ENCODE data around the gene WDR88.

DNA sequence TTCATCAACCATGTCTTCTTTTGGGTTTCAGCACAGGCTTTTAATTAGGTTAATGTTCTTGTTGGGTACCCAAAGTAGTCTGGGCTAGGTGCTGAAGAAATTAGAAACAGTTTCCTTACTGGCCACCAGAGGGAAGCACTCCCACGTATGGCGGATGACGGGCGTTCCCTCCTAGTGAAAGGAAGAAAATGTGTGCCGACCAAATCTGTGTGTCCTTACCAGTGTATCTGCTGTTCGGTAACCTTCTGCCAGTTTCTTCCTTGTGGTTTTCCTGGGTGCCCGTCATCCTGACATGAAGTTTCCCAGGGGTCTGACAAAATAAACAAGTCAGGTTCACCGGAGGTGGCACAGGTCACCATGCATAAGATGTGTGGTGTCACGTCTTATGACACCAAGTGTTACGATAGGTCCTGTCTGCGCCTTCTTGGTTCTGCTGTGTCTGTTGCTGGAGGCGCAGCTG lies 6.0 kb upstream of the WDR88 start:
- TF ChIP-seq, protein P1, sequence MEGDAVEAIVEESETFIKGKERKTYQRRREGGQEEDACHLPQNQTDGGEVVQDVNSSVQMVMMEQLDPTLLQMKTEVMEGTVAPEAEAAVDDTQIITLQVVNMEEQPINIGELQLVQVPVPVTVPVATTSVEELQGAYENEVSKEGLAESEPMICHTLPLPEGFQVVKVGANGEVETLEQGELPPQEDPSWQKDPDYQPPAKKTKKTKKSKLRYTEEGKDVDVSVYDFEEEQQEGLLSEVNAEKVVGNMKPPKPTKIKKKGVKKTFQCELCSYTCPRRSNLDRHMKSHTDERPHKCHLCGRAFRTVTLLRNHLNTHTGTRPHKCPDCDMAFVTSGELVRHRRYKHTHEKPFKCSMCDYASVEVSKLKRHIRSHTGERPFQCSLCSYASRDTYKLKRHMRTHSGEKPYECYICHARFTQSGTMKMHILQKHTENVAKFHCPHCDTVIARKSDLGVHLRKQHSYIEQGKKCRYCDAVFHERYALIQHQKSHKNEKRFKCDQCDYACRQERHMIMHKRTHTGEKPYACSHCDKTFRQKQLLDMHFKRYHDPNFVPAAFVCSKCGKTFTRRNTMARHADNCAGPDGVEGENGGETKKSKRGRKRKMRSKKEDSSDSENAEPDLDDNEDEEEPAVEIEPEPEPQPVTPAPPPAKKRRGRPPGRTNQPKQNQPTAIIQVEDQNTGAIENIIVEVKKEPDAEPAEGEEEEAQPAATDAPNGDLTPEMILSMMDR (IDR thresholded peaks at IDR 0.05) = peak; percentile 88
- TF ChIP-seq EZH2 (IDR thresholded peaks at IDR 0.05; ENCODE audit: borderline replicate concordance, insufficient read depth, low read depth, low read length, poor library complexity, severe bottlenecking) = no peak
